DMS114 treated with DMSO at 0.1 percent for 48 hours (cell line): ENCODE measurements around the gene NELL1.

Source experiments
- DNase-seq: peaks from one replicate; lab custom pipeline; 2025; ENCODE audit not compliant: unreplicated experiment; lab: John Stamatoyannopoulos, UW

NELL1 gene

GRCh38 chr11:20661850-20662249 is 7.5 kb upstream of the NELL1 start:
- DNase-seq = no peak

GRCh38 chr11:20668131-20668809 is 1.1 kb upstream of the NELL1 start:
- no peak for DNase-seq

- no peak for DNase-seq
These were observed 666 bp downstream of the NELL1 start for GRCh38 chr11:20669820-20670684.

GRCh38 chr11:20670932-20671403 is 1.6 kb downstream of the NELL1 start:
- no peak for DNase-seq

- peak; percentile 24 for DNase-seq
These were observed 2.6 kb downstream of the NELL1 start for GRCh38 chr11:20671856-20672546.

- no peak for DNase-seq
These were observed 3.2 kb downstream of the NELL1 start for GRCh38 chr11:20672575-20672974.

DNA sequence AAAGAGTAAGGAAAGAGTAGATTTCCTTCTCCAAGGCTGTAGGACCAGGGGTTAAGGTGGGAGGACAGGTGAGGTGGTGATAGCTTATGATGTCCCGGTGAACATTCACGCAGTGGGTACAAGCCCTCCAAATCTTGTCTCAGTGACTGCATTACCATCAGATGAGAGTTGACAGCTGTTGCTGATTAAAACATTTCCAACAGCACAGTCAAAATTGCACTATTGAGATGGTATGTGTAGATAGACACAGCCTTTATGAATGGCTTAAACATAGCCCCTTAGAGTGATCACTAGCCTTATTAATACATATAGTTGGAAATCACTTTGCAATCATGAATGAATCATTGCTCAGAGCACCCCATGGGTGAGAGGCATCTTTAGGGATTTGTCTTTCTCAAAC is 7.3 kb downstream of the NELL1 start:
- no peak for DNase-seq

- no peak for DNase-seq
These were observed 19.4 kb downstream of the NELL1 start for GRCh38 chr11:20688761-20689160.

- no peak for DNase-seq
These were observed 38.5 kb downstream of the NELL1 start for GRCh38 chr11:20707876-20708275.

DNA sequence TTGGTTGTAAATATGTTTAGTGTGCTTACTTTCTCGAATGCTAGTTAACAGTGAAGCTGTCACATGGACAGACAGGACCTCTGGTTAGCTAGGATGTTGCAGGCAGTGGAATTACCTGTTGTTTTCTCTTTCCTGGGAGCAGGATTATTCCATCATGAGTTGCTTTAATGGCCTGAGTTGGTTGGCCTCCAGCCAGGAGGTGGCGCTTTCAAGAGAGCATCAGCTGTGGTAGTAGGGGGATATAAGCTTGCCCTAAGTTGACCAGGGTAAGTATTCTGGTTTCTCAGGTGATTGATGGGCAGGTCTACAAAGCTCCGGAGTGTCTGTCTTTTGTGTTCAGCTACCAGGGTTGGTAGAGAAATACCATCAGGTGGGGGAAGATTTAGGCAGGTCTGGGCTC is 43.5 kb downstream of the NELL1 start:
- no peak for DNase-seq

- no peak for DNase-seq
These were observed 46.1 kb downstream of the NELL1 start for GRCh38 chr11:20715464-20715863.

- DNase-seq = no peak
These were observed 46.5 kb downstream of the NELL1 start for GRCh38 chr11:20715931-20716330.

- no peak for DNase-seq
These were observed 50.4 kb downstream of the NELL1 start for GRCh38 chr11:20719821-20720220.

DNA sequence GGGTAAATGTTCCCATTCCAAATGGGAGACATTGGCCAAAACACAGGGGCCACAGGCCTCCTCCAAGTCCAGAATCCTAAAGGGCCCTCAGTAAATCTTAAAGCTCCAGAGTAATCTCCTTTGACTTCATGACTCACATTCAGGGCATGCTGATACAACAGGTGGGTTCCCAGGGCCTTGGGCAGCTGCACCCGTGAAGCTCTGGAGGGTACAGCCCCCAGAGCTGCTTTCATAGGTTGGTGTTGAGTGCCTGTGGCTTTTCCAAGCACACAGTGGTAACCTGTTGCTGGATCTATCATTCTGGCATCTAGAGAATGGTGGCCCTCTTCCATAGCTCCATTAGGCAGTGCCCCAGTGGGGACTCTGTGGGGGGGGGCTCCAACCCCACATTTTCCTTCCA is 54.0 kb downstream of the NELL1 start:
- no peak for DNase-seq

GRCh38 chr11:20729597-20730105 is 60.3 kb downstream of the NELL1 start:
- no peak for DNase-seq

DNA sequence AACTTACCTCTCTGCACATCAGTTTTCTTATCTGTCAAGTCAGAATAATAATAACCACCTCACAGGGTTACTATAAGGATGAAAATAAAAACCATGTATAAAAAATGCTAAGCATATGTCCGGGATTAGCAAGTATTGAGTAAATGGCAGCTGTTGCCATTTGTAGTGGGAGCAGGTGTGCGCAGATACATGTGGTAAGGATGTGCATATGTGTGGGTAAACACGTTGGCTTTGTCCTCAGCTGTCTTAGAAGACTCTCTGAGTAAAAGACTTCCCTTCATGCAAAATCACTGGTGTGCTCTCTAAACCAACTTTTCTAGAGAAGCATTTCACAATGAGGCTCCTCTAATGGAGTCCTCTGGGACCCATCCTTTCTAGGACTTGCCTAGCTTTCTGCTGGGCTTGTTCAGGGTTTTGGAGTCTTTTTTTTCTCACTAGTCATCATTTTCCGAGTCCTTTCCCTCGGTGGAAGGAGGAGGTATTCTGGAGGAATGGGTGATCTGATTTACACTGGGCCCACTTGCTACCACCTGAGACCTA is 62.4 kb downstream of the NELL1 start:
- no peak for DNase-seq

GRCh38 chr11:20739107-20739506 is 69.7 kb downstream of the NELL1 start:
- DNase-seq = no peak

GRCh38 chr11:20739577-20739976 is 70.2 kb downstream of the NELL1 start:
- no peak for DNase-seq

DNA sequence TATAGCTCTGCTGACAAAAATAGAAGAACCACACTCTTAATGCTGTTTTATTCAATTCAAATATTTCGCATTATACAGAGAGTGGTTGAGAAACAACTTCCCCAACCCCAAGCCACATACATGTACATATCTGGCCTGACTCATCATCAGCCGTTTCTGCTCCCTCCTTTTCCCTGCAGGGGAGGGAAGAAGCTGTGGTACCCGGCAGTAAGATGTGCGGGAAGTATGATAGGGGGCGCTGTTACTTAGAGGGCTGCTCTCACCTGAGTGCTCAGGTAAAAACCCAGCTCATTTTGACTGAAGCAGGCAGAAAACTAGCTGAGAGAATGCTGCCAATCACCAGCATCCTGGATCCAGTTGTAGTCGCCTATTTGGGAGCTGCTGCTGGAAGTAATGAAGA is 85.5 kb downstream of the NELL1 start:
- DNase-seq = no peak

DNA sequence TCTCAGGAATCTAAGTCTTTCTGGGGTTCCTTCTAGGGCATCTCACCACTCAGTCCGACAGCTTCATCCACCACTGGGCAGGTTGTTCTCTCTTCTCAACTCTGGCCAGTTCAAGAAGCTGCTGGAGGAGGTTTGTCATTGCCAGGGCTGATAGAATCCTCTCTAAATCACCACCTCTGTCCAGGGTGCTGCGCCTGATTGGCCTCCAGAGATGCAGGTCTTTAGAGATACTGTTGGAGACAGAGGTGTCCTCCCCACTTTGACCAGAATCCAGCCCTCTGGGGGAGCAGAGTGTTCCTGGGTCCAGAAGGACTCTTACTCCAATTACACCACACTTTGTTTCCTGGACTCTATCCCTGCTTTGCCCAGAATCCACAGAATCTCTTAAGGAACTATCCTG is 90.2 kb downstream of the NELL1 start:
- DNase-seq = no peak

GRCh38 chr11:20760811-20761210 is 91.4 kb downstream of the NELL1 start:
- DNase-seq = no peak
